ENCODE data around the gene ZNF189. TPM values are rescaled to one million over a fixed set of nuclear protein-coding genes. Genes with fewer than 3 reads are reported as not detected.

The ZNF189 gene
- polyA plus RNA-seq, 1 donor (not counting 4 experiments of a cell fraction or from before 2014, with no cell fraction given) = 8.7 TPM

DNA sequence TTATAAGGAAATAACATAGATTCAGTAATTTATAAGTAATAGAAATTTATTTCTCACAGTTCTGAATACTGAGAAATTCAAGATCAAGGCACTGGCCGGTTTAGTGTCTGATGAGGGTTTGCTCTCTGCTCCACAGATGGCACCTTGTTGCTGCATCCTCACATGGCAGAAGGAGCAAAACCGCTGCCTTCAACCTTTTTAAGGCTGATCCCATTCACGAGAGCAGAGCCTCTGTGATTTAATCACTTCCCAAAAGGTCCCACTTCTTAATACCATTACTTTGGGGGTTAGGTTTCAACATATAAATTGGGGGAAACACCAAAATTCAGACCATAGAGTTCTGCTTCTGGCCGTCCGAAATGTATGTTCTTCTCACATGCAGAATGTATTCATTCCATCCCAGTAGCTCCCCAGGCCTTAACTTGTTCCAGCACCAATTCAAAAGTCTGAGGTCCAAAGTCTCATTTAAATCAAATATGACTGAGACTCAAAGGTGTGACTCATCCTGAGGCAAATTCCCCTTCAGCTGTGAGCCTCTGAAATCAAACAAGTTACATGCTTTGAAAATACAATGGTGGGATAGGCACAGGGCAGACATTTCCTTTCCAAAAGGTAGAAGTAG is 44.4 kb upstream of the ZNF189 start:
- TF ChIP-seq EZH2 (IDR thresholded peaks at IDR 0.05; ENCODE audit: low read length) = no peak
- TF ChIP-seq, protein P1, sequence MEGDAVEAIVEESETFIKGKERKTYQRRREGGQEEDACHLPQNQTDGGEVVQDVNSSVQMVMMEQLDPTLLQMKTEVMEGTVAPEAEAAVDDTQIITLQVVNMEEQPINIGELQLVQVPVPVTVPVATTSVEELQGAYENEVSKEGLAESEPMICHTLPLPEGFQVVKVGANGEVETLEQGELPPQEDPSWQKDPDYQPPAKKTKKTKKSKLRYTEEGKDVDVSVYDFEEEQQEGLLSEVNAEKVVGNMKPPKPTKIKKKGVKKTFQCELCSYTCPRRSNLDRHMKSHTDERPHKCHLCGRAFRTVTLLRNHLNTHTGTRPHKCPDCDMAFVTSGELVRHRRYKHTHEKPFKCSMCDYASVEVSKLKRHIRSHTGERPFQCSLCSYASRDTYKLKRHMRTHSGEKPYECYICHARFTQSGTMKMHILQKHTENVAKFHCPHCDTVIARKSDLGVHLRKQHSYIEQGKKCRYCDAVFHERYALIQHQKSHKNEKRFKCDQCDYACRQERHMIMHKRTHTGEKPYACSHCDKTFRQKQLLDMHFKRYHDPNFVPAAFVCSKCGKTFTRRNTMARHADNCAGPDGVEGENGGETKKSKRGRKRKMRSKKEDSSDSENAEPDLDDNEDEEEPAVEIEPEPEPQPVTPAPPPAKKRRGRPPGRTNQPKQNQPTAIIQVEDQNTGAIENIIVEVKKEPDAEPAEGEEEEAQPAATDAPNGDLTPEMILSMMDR (optimal IDR thresholded peaks at IDR 0.05 in 1 of 3, IDR thresholded peaks at IDR 0.05 in 1 of 3, conservative IDR thresholded peaks at IDR 0.05 in 1 of 3; ENCODE audit: extremely low read depth in 1 of 3, insufficient read depth in 2 of 3, low read length in 3 of 3) = no peak
- H3K27me3 ChIP-seq (ENCODE audit: control insufficient read depth, extremely low read depth, insufficient read depth, low read length) = no peaks in the 10 kb centered on the region
- H3K4me1 ChIP-seq (ENCODE audit: control insufficient read depth, extremely low read depth, insufficient read depth, low read length) = no peaks in the 10 kb centered on the region
- no peak overlapping the region for H3K4me3 ChIP-seq (ENCODE audit: control insufficient read depth in 2 of 3, extremely low read depth in 1 of 3, insufficient read depth in 2 of 3, low read depth in 1 of 3, low read length in 3 of 3)
- DNase-seq (ENCODE audit: low read depth, low spot score) (no peak), FAIRE-seq (no peak)
- H3K4me2 ChIP-seq (ENCODE audit: control insufficient read depth, extremely low read depth, insufficient read depth, low read depth, low read length) = no peak overlapping the region
- no peaks in the 10 kb centered on the region for H3K9me3 ChIP-seq (ENCODE audit: control insufficient read depth, low read depth, low read length)
- no peaks in the 10 kb centered on the region for H3K9me1 ChIP-seq (ENCODE audit: control insufficient read depth, extremely low read depth, insufficient read depth, low read length)
- H3K36me3 ChIP-seq (ENCODE audit: control insufficient read depth in 2 of 2, extremely low read depth in 1 of 2, insufficient read depth in 2 of 2, low read length in 2 of 2) = no peaks in the 10 kb centered on the region
- no peak overlapping the region for H3K9ac ChIP-seq (ENCODE audit: control insufficient read depth, extremely low read depth, insufficient read depth, low read length)
- H3K27ac ChIP-seq (ENCODE audit: control insufficient read depth, insufficient read depth, low read length) = no peak overlapping the region
- H2AFZ ChIP-seq (ENCODE audit: control insufficient read depth, low read length) = no peak overlapping the region
- dilution Hi-C loops (cut with MboI; ENCODE audit: extremely low pct_ligation_motif_present, low sequenced_read_pairs) = no loop called here
- H3K79me2 ChIP-seq (ENCODE audit: control insufficient read depth, insufficient read depth, low read length) = no peaks in the 10 kb centered on the region
- H4K20me1 ChIP-seq (ENCODE audit: control insufficient read depth, extremely low read depth, insufficient read depth, low read length) = no peaks in the 10 kb centered on the region

DNA sequence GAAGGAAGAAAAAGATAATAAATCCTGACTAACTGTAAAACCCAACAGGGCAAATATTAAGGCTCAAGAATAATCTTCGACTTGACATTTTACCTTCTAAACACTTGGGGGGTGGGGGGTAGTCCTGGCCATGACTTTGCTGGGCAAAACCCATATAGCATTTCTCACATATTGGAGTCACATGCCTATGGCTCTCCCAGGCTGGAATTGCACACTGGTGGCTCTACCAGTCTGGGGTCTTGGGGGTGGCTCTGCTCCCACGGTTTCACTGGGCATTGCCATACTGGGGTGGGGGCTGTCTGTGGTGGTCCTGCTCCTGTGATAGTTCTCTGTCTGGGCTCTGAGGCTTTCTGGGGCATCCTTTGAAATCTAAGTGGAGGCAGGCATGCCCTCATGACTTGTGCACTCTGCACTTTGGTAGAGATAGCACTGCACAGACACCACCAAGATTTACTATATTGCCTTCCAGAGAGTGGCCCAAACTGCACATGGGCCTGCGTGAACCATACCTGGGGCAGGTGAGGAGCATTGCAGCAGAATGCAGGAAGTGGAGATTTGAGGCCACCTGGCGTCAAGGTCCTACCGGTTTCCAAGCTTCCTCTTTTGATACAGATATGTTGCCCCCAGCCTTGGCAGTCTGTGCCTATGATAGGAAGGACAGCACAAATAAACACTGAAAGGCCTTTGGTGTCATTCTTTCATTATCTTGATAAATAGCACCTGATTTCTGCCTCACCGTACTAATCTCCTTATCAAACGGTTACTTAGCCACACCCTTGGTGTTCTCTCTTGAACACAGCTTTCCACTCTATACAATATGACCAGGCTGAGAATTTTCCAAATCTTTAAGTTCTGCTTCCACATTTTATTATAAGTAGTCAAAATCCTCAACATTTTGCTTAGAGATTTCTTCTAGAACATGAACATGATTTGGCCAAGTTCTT is 43.6 kb upstream of the ZNF189 start:
- Histone ChIP-seq H3K27me3 (ENCODE audit: control insufficient read depth, extremely low read depth, insufficient read depth, low read length) (no peaks in the 10 kb centered on the region), H3K79me2 (ENCODE audit: control insufficient read depth, insufficient read depth, low read length) (no peaks in the 10 kb centered on the region), H3K4me2 (ENCODE audit: control insufficient read depth, extremely low read depth, insufficient read depth, low read depth, low read length) (no peak overlapping the region), H3K36me3 (ENCODE audit: control insufficient read depth in 2 of 2, extremely low read depth in 1 of 2, insufficient read depth in 2 of 2, low read length in 2 of 2) (no peaks in the 10 kb centered on the region), H2AFZ (ENCODE audit: control insufficient read depth, low read length) (no peak overlapping the region), H3K9ac (ENCODE audit: control insufficient read depth, extremely low read depth, insufficient read depth, low read length) (no peak overlapping the region), H3K27ac (ENCODE audit: control insufficient read depth, insufficient read depth, low read length) (no peak overlapping the region), H3K4me1 (ENCODE audit: control insufficient read depth, extremely low read depth, insufficient read depth, low read length) (no peaks in the 10 kb centered on the region), H4K20me1 (ENCODE audit: control insufficient read depth, extremely low read depth, insufficient read depth, low read length) (no peaks in the 10 kb centered on the region), H3K9me3 (ENCODE audit: control insufficient read depth, low read depth, low read length) (no peaks in the 10 kb centered on the region), H3K4me3 (ENCODE audit: control insufficient read depth in 2 of 3, extremely low read depth in 1 of 3, insufficient read depth in 2 of 3, low read depth in 1 of 3, low read length in 3 of 3) (no peak overlapping the region), H3K9me1 (ENCODE audit: control insufficient read depth, extremely low read depth, insufficient read depth, low read length) (no peaks in the 10 kb centered on the region)
- dilution Hi-C loops (cut with MboI; ENCODE audit: extremely low pct_ligation_motif_present, low sequenced_read_pairs) = no loop called here
- DNase-seq (ENCODE audit: low read depth, low spot score) = no peak
- no peak for TF ChIP-seq EZH2 (IDR thresholded peaks at IDR 0.05; ENCODE audit: low read length)
- TF ChIP-seq, protein P1 (optimal IDR thresholded peaks at IDR 0.05 in 1 of 3, IDR thresholded peaks at IDR 0.05 in 1 of 3, conservative IDR thresholded peaks at IDR 0.05 in 1 of 3; ENCODE audit: extremely low read depth in 1 of 3, insufficient read depth in 2 of 3, low read length in 3 of 3) = no peak
- no peak for FAIRE-seq
